ENCODE measurements around the gene MS4A3.
"Not testable (repeated sequence)": the region's sequence is repeated elsewhere in the genome, so short reads cannot be mapped to it uniquely, and the experiment has no call there.

DNA sequence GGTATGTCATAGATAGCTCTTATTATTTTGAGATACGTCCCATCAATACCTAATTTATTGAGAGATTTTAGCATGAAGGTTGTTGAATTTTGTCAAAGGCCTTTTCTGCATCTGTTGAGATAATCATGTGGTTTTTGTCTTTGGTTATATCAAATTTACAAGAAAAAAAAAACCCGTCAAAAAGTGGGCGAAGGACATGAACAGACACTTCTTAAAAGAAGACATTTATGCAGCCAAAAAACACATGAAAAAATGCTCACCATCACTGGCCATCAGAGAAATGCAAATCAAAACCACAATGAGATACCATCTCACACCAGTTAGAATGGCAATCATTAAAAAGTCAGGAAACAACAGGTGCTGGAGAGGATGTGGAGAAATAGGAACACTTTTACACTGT is 5.6 kb upstream of the MS4A3 start:
- TF ChIP-seq, protein P1, sequence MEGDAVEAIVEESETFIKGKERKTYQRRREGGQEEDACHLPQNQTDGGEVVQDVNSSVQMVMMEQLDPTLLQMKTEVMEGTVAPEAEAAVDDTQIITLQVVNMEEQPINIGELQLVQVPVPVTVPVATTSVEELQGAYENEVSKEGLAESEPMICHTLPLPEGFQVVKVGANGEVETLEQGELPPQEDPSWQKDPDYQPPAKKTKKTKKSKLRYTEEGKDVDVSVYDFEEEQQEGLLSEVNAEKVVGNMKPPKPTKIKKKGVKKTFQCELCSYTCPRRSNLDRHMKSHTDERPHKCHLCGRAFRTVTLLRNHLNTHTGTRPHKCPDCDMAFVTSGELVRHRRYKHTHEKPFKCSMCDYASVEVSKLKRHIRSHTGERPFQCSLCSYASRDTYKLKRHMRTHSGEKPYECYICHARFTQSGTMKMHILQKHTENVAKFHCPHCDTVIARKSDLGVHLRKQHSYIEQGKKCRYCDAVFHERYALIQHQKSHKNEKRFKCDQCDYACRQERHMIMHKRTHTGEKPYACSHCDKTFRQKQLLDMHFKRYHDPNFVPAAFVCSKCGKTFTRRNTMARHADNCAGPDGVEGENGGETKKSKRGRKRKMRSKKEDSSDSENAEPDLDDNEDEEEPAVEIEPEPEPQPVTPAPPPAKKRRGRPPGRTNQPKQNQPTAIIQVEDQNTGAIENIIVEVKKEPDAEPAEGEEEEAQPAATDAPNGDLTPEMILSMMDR (IDR thresholded peaks at IDR 0.05): not testable (repeated sequence)
- not testable (repeated sequence) for TF ChIP-seq POLR2A (IDR thresholded peaks at IDR 0.05)
